CD4-positive, alpha-beta T cell treated with Interleukin-1 beta for 1 hour (primary cell): ENCODE results near the gene MACC1.
"Not testable (repeated sequence)": the region's sequence is repeated elsewhere in the genome, so short reads cannot be mapped to it uniquely, and the experiment has no call there.

Experiments used
- DNase-seq, 2 donors: peaks; one replicate each; pipeline ENCODE4 v3.0.0-alpha.2; 2020 to 2022

MACC1 gene

DNA sequence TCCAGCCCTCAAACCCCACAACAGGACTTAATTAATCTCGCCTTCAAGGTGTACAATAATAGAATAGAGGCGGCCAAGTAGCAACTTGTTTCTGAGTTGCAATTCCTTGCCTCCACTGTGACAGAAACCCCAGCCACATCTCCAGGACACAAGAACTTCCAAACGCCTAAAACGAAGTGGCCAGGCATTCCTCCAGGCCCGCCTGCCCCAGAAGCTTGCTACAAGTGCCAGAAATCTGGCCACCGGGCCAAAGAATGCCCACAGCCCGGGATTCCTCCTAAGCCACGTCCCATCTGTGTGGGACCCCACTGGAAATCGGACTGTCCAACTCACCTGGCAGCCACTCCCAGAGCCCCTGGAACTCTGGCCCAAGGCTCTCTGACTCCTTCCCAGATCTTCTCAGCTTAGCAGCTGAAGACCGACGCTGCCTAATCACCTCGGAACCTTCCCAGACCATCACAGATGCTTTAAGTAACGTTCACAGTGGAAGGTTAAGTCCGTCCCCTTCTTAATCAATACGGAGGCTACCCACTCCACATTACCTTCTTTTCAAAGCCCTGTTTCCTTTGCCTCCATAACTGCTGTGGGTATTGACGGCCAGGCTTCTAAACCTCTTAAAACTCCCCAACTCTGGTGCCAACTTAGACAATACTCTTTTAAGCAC, 94.4 kb downstream of the MACC1 start:
- DNase-seq, result not testable (repeated sequence)

DNA sequence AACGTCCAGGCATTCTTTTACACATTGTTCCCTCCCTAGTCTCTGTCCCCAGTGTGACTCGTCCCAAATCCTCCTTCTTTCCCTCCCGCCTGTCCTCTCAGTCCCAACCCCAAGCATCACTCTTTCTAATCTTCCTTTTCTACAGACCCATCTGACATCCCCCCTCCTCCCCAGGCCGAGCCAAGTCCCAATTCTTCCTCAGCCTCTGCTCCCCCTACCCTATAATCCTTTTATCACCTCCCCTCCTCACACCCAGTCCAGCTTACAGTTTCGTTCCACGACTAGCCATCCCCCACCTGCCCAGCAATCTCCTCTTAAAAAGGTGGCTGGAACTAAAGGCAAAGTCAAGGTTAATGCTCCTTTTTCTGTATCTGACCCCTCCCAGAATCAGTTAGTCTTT, 95.1 kb downstream of the MACC1 start:
- DNase-seq, result no peak

DNA sequence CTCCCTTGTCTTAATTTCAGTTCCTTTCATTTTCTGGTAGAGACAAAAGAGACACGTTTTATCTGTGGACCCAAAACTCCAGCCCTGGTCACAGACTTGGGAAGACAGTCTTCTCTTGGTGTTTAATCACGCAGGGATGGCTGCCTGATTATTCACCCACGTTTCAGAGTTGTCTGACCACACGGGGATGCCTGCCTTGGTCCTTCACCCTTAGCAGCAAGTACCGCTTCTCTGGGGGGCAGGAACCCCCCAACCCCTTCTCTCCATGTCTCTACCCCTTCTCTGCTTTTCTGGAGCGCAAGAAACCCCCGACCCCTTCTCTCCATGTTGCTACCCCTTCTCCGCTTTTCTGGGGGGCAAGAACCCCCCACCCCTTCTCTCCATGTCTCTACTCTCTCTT, 95.8 kb downstream of the MACC1 start:
- no peak for DNase-seq

DNA sequence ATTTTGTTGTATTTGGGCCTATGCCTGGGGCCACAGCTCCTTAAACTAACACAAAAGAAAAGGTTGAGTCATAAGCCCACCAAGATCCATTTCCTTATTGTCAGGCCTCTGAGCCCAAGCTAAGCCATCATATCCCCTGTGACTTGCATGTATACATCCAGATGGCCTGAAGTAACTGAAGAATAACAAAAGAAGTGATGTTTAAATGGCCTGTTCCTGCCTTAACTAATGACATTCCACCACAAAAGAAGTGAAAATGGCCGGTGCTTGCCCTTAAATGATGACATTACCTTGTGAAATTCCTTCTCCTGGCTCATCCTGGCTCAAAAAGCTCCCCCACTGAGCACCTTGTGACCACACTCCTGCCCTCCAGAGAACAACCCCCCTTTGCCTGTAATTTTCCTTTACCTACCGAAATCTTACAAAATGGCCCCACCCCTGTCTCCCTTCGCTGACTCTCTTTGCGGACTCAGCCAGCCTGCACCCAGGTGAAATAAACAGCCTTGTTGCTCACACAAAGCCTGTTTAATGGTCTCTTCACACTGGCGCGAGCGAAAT, 96.5 kb downstream of the MACC1 start:
- not testable (repeated sequence) for DNase-seq

DNA sequence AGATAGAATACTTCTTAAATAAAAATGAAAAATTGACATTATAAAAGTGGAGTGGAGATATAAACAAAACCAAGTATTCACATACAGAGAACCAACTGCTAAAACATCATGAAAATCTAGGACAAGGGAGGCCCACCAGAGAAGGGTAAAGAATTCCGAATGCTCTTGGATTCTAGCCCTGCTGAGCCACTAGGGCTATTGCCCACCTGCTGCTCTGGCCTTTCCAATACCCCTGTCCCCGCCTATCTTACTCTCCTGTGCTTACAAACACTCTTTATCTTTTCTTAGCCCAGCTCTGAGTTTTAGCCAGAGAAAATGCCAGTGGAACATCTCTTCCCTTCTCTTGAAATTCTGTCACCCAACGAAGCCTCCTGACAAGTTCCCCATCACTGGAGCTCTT, 100.3 kb downstream of the MACC1 start:
- DNase-seq, result no peak

DNA sequence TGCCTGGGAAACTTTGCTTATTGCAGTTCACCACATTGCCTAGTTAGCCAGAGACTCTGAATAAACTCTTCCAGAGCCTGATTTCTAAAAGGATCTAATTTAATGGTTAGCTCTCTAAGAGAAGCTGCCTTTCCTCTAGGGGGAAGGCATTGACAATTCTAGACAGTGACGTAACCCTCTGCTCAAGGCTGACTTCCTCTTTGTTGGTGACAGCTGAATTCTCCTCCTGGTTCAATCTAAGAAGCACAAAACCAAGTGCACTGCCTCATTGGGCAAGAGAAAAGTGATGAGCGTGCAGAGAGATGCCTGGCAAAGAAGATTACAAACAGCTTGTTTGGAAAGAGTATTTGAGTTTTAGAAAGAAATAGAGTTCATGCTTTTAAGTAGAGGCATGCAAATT, 102.7 kb downstream of the MACC1 start:
- DNase-seq, result peak; percentile 7 to 62

DNA sequence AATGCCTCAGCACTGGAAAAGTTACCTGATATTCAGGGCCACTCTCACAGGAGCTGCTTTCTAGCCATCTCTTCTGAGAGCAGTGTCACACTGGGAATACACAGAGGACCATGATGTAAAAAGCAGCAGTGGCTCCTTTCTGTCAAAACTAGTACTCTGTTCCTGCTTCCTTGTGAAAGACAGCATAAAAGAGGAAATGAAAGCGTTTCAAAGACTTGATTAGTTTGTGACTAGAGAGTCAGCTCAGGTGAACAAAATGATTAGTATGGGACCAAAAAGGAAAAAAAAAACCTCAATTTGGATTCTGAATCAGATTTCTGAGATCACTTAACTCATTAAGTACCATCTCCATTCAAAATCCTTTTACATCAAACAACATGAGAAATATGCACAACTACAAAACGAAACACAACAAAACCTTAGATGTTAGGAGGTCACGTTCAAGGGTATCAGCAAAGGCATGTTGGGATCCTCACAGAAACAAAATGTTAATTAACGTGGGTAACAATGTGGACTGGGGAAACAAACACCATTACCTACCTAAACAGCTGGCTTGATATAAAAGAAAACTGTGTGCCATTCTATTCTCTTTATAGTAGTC, 103.7 kb downstream of the MACC1 start:
- DNase-seq, result peak in 1 of 2 donors; percentile 2

DNA sequence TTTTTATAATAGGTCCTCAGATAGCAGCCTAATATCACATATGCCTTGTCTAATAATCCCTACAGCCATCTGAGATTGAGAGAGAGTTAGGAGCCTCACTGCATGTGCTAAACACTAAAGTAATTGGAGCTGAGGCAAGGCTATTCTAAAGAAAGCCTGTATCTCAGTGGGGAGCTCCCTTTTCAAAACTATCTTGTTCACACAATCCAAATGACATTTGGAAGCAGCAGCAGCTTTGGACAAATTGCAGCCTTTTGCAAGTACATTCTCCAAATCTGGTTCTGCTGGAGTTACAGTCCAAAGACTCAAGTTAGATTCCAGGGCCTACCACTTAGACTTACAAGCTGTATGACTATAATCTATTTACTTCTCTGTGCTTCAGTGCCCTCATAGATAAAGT, 104.5 kb downstream of the MACC1 start:
- no peak for DNase-seq

DNA sequence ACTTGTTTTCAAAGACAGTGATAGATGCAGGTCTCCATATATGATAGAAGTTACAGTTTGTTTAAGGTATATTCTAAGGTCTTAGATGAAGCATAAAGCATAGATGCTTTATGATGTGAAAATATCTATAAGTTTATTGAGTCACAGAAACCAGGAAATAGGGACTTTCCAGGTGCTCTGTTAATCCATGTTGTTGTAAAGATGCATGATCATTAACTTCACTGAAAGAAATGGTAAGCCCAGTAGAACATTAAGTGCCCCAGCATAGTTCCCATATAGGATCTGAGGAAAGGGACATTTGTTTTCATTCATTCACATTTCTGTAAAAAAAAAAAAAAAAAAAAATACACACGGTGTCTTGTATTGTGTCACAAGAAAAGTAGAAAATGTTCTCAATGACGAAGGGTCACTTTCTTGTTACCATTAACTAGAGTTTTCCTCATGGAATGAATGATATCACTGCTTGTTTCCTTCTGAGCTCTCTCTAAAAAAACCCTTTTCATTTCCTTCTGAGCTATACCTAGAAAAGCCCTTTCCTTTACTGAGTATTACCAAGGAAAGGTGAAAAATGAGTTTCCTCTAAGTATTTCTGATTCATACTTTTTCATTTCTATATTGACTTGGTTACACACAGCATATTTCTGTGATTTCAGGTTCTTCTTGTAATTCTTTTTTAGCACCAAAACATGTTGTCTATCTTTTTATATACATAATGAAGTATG, 105.2 kb downstream of the MACC1 start:
- no peak for DNase-seq

DNA sequence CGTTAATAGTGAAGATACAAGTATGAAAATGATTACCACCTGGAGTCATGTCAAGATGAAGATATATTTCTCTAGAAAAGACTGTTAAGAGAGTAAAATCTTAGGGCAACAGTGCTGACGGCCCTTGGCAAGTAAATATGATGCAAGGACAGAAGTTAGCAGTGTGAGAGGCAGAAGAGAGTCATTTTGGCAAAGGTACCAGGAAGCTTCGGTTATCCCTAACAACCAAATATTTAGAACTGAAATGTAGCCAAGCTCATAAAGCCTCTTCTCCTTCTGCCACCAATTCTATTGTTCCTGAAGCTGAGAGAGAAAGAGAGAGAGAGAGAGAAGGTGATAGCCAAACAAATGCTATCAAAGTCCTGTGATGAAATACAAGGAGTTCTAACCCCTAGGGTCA, 109.6 kb downstream of the MACC1 start:
- DNase-seq, result no peak

DNA sequence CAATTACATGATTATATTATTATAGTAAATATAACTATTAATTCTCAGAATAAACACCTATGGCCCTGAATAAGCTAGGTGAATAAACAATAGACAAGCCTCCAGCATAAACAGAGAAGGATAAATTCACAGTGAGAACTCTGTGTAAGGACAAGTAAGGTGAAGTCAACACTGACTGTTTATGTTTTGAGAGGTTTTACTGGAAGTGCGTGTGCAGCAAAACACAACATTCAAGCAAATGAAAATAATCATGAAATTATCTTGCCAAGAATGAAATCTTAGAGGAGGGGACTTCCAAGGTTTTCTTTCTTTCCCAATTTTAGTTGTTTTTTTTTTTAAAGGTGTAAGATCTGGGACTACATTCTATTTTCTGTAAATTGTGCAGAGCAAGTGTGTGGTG, 112.5 kb downstream of the MACC1 start:
- no peak for DNase-seq

DNA sequence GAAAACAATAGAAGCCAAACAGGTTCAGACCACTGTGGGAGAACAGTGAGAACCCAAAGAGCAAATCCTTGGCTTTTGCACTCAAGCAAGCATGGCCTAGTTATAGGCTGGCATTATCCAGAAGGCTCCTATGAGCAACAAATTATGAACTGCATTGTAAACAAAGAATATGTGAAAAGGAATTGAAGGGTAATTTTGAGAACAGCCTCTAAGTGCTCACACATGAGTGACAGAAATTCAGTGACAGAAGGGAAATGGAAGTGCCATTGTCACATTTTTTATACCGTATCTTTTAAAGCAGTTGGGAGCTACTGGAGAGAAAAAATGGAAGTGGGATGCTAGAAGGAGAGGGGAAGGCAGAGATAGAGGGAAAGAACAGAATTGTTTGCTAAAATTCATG, 114.2 kb downstream of the MACC1 start:
- no peak for DNase-seq

DNA sequence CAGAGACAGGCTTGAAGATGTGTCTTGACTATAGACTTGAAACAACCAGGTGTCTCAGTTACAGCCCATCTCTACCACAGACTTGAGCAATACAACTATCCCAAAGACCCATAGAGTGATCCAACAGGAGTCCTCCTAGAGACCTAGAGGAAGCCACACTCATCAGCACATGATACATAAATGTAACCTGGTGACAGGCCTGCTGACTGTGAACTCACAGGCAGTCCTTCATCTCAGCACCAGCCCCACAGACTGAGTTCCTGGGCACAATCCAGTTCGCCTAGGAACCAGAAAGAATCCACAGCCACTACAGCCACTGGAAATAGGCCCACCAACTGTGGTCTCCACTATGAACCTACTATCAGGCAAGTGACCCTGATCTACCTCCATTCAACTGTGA, 121.3 kb downstream of the MACC1 start:
- no peak for DNase-seq

DNA sequence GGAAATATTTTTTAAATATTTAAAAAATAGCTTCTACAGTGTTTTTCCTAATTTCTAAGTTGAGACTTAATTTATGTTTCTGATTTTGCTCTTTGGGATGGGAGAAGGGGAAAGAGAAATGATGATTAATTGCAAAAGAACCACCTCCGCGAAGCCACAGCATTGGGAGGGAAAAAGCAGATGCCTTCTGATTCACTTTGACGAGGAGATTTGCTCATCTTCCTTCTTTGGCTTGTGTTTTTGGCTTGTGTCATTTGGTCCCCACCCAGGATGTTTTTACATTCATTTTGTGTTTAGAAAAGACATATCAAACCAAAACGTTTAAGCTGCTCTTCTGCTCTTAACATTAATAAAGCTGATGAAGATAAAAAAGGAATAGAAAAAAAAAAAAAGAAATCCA, 121.7 kb downstream of the MACC1 start:
- DNase-seq, result no peak

DNA sequence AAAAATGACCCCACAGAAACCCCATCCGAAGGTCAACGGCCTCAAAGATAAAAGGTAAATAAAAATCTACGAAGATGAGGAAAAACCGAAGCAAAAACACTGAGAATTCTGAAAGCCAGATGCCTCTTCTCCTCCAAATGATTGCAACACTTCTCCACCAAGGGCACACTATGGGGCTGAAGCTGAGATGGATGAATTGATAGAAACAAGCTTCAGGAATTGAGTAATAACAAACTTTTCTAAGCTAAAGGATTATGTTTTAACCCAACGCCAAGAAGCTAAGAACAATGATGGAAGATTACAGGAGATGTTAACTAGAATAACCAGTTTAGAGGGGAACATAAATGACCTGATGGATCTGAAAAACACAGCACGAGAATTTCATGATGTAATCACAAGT, 127.8 kb downstream of the MACC1 start:
- DNase-seq, result no peak

DNA sequence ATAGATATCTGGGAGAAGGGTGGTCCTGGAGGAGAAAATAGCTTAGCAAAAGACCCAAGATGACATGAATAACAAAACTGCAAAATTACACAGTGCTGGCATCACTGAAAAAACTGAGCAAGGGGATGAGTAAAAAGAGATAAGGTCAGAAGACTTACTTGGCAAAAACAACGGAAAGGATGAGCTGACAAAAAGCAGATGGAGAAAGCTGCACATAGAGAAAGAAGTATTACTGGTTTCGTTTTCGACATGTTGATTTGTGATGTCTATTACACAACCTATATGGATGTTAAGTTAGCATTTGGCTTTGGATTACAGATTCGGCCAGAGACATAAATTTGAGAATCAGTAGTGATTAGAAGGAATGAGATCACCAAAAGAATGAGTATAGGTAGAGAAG, 132.1 kb downstream of the MACC1 start:
- no peak for DNase-seq
